BE2C (cell line): Measurements from ENCODE around the gene GADL1.

ENCODE experiments used
- DNase-seq: peaks from one replicate; pipeline ENCODE4 v3.0.0-alpha.2; 2020
- H3K27me3 ChIP-seq: fragments of 250-450 bp; sonication (Bioruptor Pico); 2 replicates; pipeline ENCODE4 v1.5.1; 2020; ENCODE audit warnings: mild to moderate bottlenecking
- H3K36me3 ChIP-seq: fragments of 250-450 bp; sonication (Bioruptor Pico); 2 replicates; pipeline ENCODE4 v1.5.1; 2020; ENCODE audit warnings: mild to moderate bottlenecking
- H3K4me1 ChIP-seq: fragments of 250-450 bp; sonication (Bioruptor Pico); 2 replicates; pipeline ENCODE4 v1.5.1; 2020
- H3K4me3 ChIP-seq: 2 replicates; pipeline ENCODE4 v1.5.1; 2011; ENCODE audit warnings: low read depth, low read length
- H3K9me3 ChIP-seq: fragments of 250-450 bp; sonication (Bioruptor Pico); 2 replicates; pipeline ENCODE4 v1.5.1; 2020
- CTCF ChIP-seq: IDR thresholded peaks from 2 replicates; pipeline ENCODE4 v1.5.1; 2012; ENCODE audit warnings: mild to moderate bottlenecking, low read depth, low read length

The GADL1 gene

GRCh38 chr3:30933478-30934207 lies 39.2 kb upstream of the GADL1 start:
- no peak for TF ChIP-seq CTCF
- H3K9me3 ChIP-seq, result no peaks in the 10 kb centered on the region
- no peak overlapping the region for H3K4me3 ChIP-seq
- no peaks in the 10 kb centered on the region for H3K27me3 ChIP-seq
- H3K4me1 ChIP-seq, result no peaks in the 10 kb centered on the region
- no peaks in the 10 kb centered on the region for H3K36me3 ChIP-seq
- DNase-seq, result no peak

GRCh38 chr3:30932513-30933098 lies 38.1 kb upstream of the GADL1 start:
- H3K4me3 ChIP-seq, result no peak overlapping the region
- no peaks in the 10 kb centered on the region for H3K36me3 ChIP-seq
- no peak for DNase-seq
- H3K9me3 ChIP-seq, result no peaks in the 10 kb centered on the region
- TF ChIP-seq CTCF, result no peak
- no peaks in the 10 kb centered on the region for H3K4me1 ChIP-seq
- H3K27me3 ChIP-seq, result no peaks in the 10 kb centered on the region

GRCh38 chr3:30924763-30925162 lies 30.3 kb upstream of the GADL1 start:
- no peaks in the 10 kb centered on the region for H3K36me3 ChIP-seq
- no peak for DNase-seq
- H3K4me3 ChIP-seq, result no peak overlapping the region
- no peak for TF ChIP-seq CTCF
- no peaks in the 10 kb centered on the region for H3K4me1 ChIP-seq
- no peaks in the 10 kb centered on the region for H3K27me3 ChIP-seq
- H3K9me3 ChIP-seq, result no peaks in the 10 kb centered on the region

- no peak overlapping the region for H3K4me3 ChIP-seq
- H3K4me1 ChIP-seq, result no peaks in the 10 kb centered on the region
- TF ChIP-seq CTCF, result no peak
- no peaks in the 10 kb centered on the region for H3K9me3 ChIP-seq
- H3K27me3 ChIP-seq, result no peaks in the 10 kb centered on the region
- no peak for DNase-seq
- H3K36me3 ChIP-seq, result no peaks in the 10 kb centered on the region
These were observed 25.1 kb upstream of the GADL1 start for GRCh38 chr3:30919564-30919963.

GRCh38 chr3:30918761-30919160 lies 24.3 kb upstream of the GADL1 start:
- TF ChIP-seq CTCF, result no peak
- H3K9me3 ChIP-seq, result no peaks in the 10 kb centered on the region
- no peak for DNase-seq

GRCh38 chr3:30915782-30916181 lies 21.3 kb upstream of the GADL1 start:
- TF ChIP-seq CTCF, result no peak
- H3K4me1 ChIP-seq, result no peaks in the 10 kb centered on the region
- DNase-seq, result no peak
- no peak overlapping the region for H3K4me3 ChIP-seq
- H3K36me3 ChIP-seq, result no peaks in the 10 kb centered on the region
- no peaks in the 10 kb centered on the region for H3K9me3 ChIP-seq
- no peaks in the 10 kb centered on the region for H3K27me3 ChIP-seq

More at GRCh38 chr3:30918761-30919160, 24.3 kb upstream of the GADL1 start:
- no peaks in the 10 kb centered on the region for H3K36me3 ChIP-seq
- no peak overlapping the region for H3K4me3 ChIP-seq
- H3K4me1 ChIP-seq, result no peaks in the 10 kb centered on the region
- H3K27me3 ChIP-seq, result no peaks in the 10 kb centered on the region
